ENCODE data around the gene IGSF9B.

IGSF9B gene

GRCh38 chr11:133935551-133935910 lies 21.2 kb downstream of the IGSF9B start:
- TF ChIP-seq CTCF (conservative IDR thresholded peaks at IDR 0.05; ENCODE audit: control insufficient read depth, insufficient read depth, low read depth, low read length) = no peak
- H3K4me3 ChIP-seq (ENCODE audit: control insufficient read depth, low read depth, low read length) = no peak overlapping the region
- DNase-seq (ENCODE audit: low read depth) = no peak

- H3K4me3 ChIP-seq (ENCODE audit: control insufficient read depth, low read depth, low read length) = no peak overlapping the region
- DNase-seq (ENCODE audit: low read depth) = peak; percentile 61
- no peak for TF ChIP-seq CTCF (conservative IDR thresholded peaks at IDR 0.05; ENCODE audit: control insufficient read depth, insufficient read depth, low read depth, low read length)
These were observed 21.9 kb downstream of the IGSF9B start for GRCh38 chr11:133934599-133935550.

- DNase-seq (ENCODE audit: low read depth) = no peak
- no peak for TF ChIP-seq CTCF (conservative IDR thresholded peaks at IDR 0.05; ENCODE audit: control insufficient read depth, insufficient read depth, low read depth, low read length)
- H3K4me3 ChIP-seq (ENCODE audit: control insufficient read depth, low read depth, low read length) = no peak overlapping the region
These were observed 22.7 kb downstream of the IGSF9B start for GRCh38 chr11:133934096-133934495.

- no peak overlapping the region for H3K4me3 ChIP-seq (ENCODE audit: control insufficient read depth, low read depth, low read length)
- no peak for TF ChIP-seq CTCF (conservative IDR thresholded peaks at IDR 0.05; ENCODE audit: control insufficient read depth, insufficient read depth, low read depth, low read length)
- DNase-seq (ENCODE audit: low read depth) = no peak
These were observed 25.2 kb downstream of the IGSF9B start for GRCh38 chr11:133931449-133932060.

GRCh38 chr11:133930767-133931448 lies 25.9 kb downstream of the IGSF9B start:
- DNase-seq (ENCODE audit: low read depth) = peak; percentile 20
- peak; percentile 31 for TF ChIP-seq CTCF (conservative IDR thresholded peaks at IDR 0.05; ENCODE audit: control insufficient read depth, insufficient read depth, low read depth, low read length)
- no peak overlapping the region for H3K4me3 ChIP-seq (ENCODE audit: control insufficient read depth, low read depth, low read length)

- no peak overlapping the region for H3K4me3 ChIP-seq (ENCODE audit: control insufficient read depth, low read depth, low read length)
- DNase-seq (ENCODE audit: low read depth) = no peak
- no peak for TF ChIP-seq CTCF (conservative IDR thresholded peaks at IDR 0.05; ENCODE audit: control insufficient read depth, insufficient read depth, low read depth, low read length)
These were observed 26.6 kb downstream of the IGSF9B start for GRCh38 chr11:133930053-133930766.

Measured in fibroblast of mammary gland (primary cell).